Stimulated activated CD8-positive, alpha-beta memory T cell treated with anti-CD3 and anti-CD28 coated beads, Interleukin-15, amount 100 ng/mL, for 24 hours (primary cell): ENCODE results near the gene FALEC.

Experiments used
- DNase-seq: peaks from one replicate; pipeline ENCODE4 v3.0.0-alpha.2; 2020; ENCODE audit warnings: low read depth

FALEC gene

GRCh38 chr1:150511985-150512660, 3.4 kb upstream of the FALEC start:
- DNase-seq, result no peak

- no peak for DNase-seq
Measured at GRCh38 chr1:150512846-150513245, 2.7 kb upstream of the FALEC start.

GRCh38 chr1:150513351-150513791, 2.2 kb upstream of the FALEC start:
- no peak for DNase-seq

GRCh38 chr1:150514260-150514659, 1.3 kb upstream of the FALEC start:
- DNase-seq, result no peak

DNA sequence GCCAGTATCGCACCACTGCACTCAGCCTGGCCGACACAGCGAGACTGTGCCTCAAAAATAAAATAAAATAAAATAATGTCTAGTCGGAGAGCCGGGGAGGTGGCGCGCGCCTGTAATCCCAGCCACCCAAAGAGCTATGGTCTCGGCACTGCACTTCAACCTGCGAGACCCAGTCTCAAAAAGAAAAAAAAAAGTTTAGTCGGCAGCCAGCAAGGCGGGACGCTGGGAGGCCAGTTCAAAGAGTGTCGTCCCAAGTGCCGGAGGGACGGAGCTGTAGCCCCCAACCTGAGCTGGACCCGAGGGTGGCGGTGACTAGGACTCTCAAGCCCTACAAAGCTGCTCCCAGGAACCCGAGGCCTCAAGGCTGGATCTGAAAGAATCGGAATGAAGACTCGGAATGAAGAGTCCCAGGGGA, 632 bp upstream of the FALEC start:
- no peak for DNase-seq

DNA sequence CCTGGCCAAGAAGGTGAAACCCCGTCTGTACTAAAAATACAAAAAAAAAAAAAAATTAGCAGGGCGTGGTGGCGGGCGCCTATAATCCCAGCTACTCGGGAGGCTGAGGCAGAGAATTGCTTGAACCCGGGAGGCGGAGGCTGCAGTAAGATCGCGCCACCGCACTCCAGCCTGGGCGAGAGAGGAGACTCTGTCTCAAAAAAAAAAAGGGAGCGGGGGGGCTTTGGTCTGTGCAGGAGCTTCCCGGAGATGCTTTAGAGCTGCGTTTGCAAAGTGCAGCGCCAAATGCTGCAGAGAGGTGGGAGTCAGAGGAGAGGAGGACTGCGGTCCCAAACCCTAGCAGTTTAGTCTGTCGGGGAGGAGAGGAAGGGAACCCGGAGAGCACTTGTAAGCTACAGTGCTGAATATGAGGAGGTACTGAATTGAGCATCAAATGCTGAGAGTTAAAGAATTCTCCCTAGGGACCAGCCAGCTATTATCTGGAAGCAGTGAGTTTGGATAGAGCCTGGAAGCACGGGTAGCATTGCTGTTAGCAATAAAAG, 569 bp downstream of the FALEC start:
- no peak for DNase-seq

GRCh38 chr1:150516616-150517015, 1.1 kb downstream of the FALEC start:
- DNase-seq, result no peak

- no peak for DNase-seq
Measured at GRCh38 chr1:150521196-150521968, 5.8 kb downstream of the FALEC start.

DNA sequence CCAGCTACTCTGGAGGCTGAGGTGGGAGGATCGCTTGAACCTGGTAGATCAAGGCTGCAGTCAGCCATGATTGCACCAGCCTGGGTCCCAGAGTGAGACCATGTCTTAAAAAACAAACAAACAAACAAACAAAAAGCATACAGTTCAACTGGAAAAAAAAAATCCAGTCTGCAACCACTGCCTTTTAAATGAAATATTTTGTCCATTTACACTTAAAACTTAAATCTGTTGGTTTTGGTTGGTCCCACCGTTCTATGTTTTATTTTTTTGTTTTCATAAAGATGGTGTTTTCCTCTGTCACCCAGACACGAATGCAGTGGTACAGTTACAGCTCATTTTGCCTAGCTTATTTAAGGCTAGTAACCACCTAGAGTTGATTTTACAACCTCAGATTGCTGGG, 9.8 kb downstream of the FALEC start:
- DNase-seq, result no peak

DNA sequence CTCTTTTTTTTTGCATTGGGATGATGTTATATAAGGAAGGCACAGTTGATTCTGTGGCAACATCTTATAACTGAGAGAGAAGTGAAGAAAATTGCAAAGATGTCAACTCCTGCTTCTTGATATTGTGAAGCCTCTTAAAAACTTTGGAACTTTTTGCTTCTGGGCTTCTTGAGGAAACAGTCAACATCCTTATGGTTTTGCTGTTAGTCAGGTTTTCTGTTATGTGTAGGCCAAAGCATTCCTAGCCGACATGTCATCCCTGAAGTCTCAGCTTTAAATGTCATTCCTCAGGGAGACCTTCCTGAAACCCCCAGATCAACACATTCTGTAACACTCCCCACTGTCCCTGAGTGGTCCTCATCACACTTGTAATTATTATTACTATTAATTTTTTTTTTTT, 12.6 kb downstream of the FALEC start:
- no peak for DNase-seq

GRCh38 chr1:150529017-150529416, 13.5 kb downstream of the FALEC start:
- no peak for DNase-seq

DNA sequence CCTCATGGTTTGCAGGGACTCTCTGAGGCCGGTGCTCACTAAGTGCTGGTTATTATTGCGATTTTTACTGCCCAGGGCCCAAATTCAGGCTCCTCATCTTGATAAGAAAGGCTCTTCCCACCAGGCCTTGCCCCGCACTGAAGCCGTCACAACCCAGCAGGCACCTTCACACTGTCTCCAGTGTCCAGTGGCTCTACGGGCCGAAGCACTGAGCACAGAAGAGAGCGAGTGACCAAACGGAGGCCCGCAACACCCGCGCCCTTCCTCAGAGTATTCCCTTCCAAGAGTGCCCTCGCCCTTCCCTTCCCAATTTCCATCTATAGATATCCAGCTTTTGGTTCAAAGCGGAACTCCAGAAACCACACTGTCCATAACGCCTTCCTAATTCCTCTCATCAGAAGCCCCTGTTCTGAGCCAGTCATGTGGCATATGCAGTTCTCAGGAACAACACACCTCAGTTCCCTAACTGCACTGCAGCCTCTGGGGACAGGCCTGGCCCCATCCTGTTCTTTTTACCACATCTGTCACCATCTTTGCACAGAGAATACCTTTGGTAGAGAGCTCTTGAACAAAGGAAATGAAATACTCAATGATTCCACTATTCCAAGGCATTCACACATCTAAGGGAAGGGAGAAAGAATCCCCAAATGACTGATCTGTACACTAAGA, 15.1 kb downstream of the FALEC start:
- no peak for DNase-seq

GRCh38 chr1:150532860-150533259, 17.3 kb downstream of the FALEC start:
- DNase-seq, result no peak

- no peak for DNase-seq
Measured at GRCh38 chr1:150534002-150534401, 18.4 kb downstream of the FALEC start.

- DNase-seq, result no peak
Measured at GRCh38 chr1:150535511-150536287, 20.1 kb downstream of the FALEC start.

- DNase-seq, result no peak
Measured at GRCh38 chr1:150536836-150537731, 21.5 kb downstream of the FALEC start.

GRCh38 chr1:150537732-150538684, 22.5 kb downstream of the FALEC start:
- no peak for DNase-seq

DNA sequence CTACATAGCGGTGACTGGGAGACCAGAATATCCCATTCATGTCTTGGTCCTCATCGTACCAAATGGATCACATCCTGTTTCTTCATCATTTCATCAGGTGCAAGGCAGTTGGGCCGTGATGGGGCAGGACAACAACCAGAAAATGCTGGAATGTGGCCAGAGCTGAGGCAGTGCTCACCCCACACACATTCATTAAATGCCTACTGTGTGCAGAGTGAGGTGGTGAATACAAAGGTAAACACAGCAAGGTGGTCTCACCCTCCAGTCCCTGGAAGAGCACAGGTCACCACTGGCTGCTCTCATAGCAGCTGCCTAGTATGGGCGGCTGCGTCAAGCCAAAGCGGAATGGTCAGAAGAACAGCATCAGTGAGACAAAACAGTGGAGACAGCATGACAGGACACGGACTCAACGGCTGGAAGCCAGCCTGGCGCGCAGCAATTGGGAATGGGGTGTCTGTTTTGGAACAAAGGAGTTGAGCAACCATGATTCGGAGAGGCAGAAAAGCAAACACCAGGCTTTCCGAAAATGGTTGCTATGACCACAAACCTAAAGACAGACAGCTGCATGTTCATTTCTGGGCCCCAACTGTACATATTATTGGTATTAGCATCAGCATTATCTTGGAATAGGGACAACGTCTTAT, 28.1 kb downstream of the FALEC start:
- no peak for DNase-seq

DNA sequence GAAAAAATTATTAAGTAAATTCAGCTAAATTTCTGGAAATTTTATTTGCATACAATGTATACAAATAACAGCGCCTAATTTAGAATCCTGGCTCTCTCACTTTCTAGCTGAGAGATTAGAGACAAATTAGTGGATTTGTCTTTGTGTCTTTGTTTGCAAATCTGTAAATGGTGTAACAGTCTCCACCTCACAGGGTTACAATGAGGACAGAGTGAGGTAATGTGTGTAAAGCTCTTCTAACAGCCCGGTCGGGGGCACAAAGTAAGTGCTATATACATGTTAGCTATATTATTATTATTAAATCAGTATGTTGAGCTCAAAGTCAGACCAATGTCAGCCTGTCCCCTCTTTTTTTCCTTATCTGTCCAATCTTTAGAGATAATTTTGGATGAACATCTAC, 28.7 kb downstream of the FALEC start:
- DNase-seq, result no peak
